Liver (tissue), 3 donors: ENCODE data around the gene DEFB110.

Experiments used
- ATF3 ChIP-seq: IDR thresholded peaks from 2 replicates; pipeline ENCODE4 v1.6.1; 2016; ENCODE audit warnings: antibody characterized with exemption
- CTCF ChIP-seq: fragments of 150-350 bp; IDR thresholded peaks from 2 replicates; pipeline ENCODE4 v1.5.1; 2017; ENCODE audit warnings: improper control_type of control experiment, low read depth, low read length; ENCODE audit not compliant: missing input control
- FOXA1 ChIP-seq: IDR thresholded peaks from 2 replicates; pipeline ENCODE4 v1.6.1; 2016; ENCODE audit warnings: antibody characterized with exemption
- GABPA ChIP-seq, 2 donors: IDR thresholded peaks in 1 of 2; conservative IDR thresholded peaks in 1 of 2; 2 replicates each; pipeline ENCODE4 v1.6.1; 2016; ENCODE audit warnings: antibody characterized with exemption in 2 of 2, mild to moderate bottlenecking in 1 of 2, moderate library complexity in 1 of 2
- JUND ChIP-seq, 2 donors: IDR thresholded peaks; 2 replicates each; pipeline ENCODE4 v1.6.1; 2016; ENCODE audit warnings: antibody characterized with exemption in 2 of 2
- MAX ChIP-seq: IDR thresholded peaks from 2 replicates; pipeline ENCODE4 v1.6.1; 2016; ENCODE audit warnings: antibody characterized with exemption
- RAD21 ChIP-seq, 2 donors: IDR thresholded peaks; 2 replicates each; pipeline ENCODE4 v1.6.1; 2016; ENCODE audit warnings: antibody characterized with exemption in 2 of 2, mild to moderate bottlenecking in 2 of 2
- RXRA ChIP-seq, 2 donors: IDR thresholded peaks; 2 replicates each; pipeline ENCODE4 v1.6.1; 2017 to 2018; ENCODE audit warnings: antibody characterized with exemption in 2 of 2, mild to moderate bottlenecking in 1 of 2
- TAF1 ChIP-seq: conservative IDR thresholded peaks from 2 replicates; pipeline ENCODE4 v1.6.1; 2016; ENCODE audit warnings: antibody characterized with exemption, mild to moderate bottlenecking
- YY1 ChIP-seq: IDR thresholded peaks from 2 replicates; pipeline ENCODE4 v1.6.1; 2016; ENCODE audit warnings: antibody characterized with exemption, mild to moderate bottlenecking
- TF ChIP-seq, protein P1 (sequence below): IDR thresholded peaks from 2 replicates; pipeline ENCODE4 v1.6.1; 2016; ENCODE audit warnings: antibody characterized with exemption, mild to moderate bottlenecking
- donor health status: healthy.
- donor health status: healthy.

GRCh38 chr6:50003139-50003538, 18.7 kb downstream of the DEFB110 start:
- TF ChIP-seq MAX (no peak), CTCF (no peak), TAF1 (no peak), GABPA (IDR thresholded peaks at IDR 0.05 in 1 of 2, conservative IDR thresholded peaks at IDR 0.05 in 1 of 2) (no peak), RAD21 (IDR thresholded peaks at IDR 0.05) (no peak), JUND (IDR thresholded peaks at IDR 0.05) (no peak), YY1 (no peak), RXRA (IDR thresholded peaks at IDR 0.05) (no peak), ATF3 (no peak), FOXA1 (no peak)
- TF ChIP-seq, protein P1, sequence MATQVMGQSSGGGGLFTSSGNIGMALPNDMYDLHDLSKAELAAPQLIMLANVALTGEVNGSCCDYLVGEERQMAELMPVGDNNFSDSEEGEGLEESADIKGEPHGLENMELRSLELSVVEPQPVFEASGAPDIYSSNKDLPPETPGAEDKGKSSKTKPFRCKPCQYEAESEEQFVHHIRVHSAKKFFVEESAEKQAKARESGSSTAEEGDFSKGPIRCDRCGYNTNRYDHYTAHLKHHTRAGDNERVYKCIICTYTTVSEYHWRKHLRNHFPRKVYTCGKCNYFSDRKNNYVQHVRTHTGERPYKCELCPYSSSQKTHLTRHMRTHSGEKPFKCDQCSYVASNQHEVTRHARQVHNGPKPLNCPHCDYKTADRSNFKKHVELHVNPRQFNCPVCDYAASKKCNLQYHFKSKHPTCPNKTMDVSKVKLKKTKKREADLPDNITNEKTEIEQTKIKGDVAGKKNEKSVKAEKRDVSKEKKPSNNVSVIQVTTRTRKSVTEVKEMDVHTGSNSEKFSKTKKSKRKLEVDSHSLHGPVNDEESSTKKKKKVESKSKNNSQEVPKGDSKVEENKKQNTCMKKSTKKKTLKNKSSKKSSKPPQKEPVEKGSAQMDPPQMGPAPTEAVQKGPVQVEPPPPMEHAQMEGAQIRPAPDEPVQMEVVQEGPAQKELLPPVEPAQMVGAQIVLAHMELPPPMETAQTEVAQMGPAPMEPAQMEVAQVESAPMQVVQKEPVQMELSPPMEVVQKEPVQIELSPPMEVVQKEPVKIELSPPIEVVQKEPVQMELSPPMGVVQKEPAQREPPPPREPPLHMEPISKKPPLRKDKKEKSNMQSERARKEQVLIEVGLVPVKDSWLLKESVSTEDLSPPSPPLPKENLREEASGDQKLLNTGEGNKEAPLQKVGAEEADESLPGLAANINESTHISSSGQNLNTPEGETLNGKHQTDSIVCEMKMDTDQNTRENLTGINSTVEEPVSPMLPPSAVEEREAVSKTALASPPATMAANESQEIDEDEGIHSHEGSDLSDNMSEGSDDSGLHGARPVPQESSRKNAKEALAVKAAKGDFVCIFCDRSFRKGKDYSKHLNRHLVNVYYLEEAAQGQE, result no peak
